Spleen (tissue), 7 donors: ENCODE results near the gene USP37.

ENCODE experiments used
- POLR2AphosphoS5 ChIP-seq, 3 donors: sonication (generic); formaldehyde crosslinking; IDR thresholded peaks; one replicate each; pipeline ENCODE4 v1.5.1; 2017; ENCODE audit warnings: antibody characterized with exemption in 3 of 3
- TF ChIP-seq, protein P1 (sequence below), 11 experiments: fragments of 200-600 bp in 7 of 11; fragments of 450-650 bp in 4 of 11; sonication (generic) in 4 of 11; IDR thresholded peaks in 8 of 11; conservative IDR thresholded peaks in 3 of 11; 1 replicate in 7 of 11; 2 replicates in 4 of 11; pipeline versions ENCODE4 v1.4.0 to v1.8.0; 2016 to 2021; ENCODE audit warnings: antibody characterized with exemption in 11 of 11, inconsistent platforms in 4 of 11, mild to moderate bottlenecking in 1 of 11
- donor health status: DM: no; HTN: no; CAD: no; lungs with moderate emphysema.
- donor health status: DM: no; HTN: no; CAD: no.
- donor health status: DM: no; HTN: no; CAD: no.

DNA sequence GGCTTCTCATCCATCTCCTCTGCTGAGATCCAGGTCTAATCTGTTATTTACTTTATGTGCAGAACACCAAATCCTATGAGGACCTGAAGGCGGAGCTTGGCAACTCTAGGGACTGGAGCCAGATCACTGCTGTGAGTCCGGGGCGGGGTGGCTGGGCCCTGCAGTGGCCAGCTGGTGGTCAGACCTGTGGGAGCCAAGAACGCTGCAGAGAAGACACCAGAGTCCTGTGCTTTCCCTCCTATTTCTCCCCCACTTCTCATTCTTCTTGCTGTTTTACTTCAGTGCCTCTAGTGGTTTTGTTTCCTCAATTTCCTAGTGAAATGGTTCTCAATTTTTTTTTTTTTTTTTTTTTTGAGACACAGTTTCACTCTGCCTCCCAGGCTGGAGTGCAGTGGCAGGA lies 129.6 kb downstream of the USP37 start:
- TF ChIP-seq, protein P1, sequence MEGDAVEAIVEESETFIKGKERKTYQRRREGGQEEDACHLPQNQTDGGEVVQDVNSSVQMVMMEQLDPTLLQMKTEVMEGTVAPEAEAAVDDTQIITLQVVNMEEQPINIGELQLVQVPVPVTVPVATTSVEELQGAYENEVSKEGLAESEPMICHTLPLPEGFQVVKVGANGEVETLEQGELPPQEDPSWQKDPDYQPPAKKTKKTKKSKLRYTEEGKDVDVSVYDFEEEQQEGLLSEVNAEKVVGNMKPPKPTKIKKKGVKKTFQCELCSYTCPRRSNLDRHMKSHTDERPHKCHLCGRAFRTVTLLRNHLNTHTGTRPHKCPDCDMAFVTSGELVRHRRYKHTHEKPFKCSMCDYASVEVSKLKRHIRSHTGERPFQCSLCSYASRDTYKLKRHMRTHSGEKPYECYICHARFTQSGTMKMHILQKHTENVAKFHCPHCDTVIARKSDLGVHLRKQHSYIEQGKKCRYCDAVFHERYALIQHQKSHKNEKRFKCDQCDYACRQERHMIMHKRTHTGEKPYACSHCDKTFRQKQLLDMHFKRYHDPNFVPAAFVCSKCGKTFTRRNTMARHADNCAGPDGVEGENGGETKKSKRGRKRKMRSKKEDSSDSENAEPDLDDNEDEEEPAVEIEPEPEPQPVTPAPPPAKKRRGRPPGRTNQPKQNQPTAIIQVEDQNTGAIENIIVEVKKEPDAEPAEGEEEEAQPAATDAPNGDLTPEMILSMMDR (IDR thresholded peaks at IDR 0.05 in 8 of 11, conservative IDR thresholded peaks at IDR 0.05 in 3 of 11), result no peak
- TF ChIP-seq POLR2AphosphoS5 (IDR thresholded peaks at IDR 0.05), result no peak
